HG03045 (cell line): ENCODE data around the gene TMEM229B.
"Not testable (repeated sequence)": the region's sequence is repeated elsewhere in the genome, so short reads cannot be mapped to it uniquely, and the experiment has no call there.

Experiments used
- ATAC-seq: cut with Tn5 transposase; IDR thresholded peaks from one replicate; pipeline ENCODE4 v1.9.1; 2021; ENCODE audit warnings: mild to moderate bottlenecking, moderate library complexity; ENCODE audit not compliant: unreplicated experiment

The TMEM229B gene

GRCh38 chr14:67459336-67459735, 29.2 kb downstream of the TMEM229B start:
- ATAC-seq = no peak

- no peak for ATAC-seq
Observed at GRCh38 chr14:67457782-67458181, 30.7 kb downstream of the TMEM229B start.

GRCh38 chr14:67456732-67457131, 31.8 kb downstream of the TMEM229B start:
- ATAC-seq = no peak

GRCh38 chr14:67453575-67454300, 34.8 kb downstream of the TMEM229B start:
- no peak for ATAC-seq

- not testable (repeated sequence) for ATAC-seq
Observed at GRCh38 chr14:67451667-67452066, 36.9 kb downstream of the TMEM229B start.

GRCh38 chr14:67449096-67449495, 39.4 kb downstream of the TMEM229B start:
- ATAC-seq = no peak

GRCh38 chr14:67447033-67447381, 41.5 kb downstream of the TMEM229B start:
- no peak for ATAC-seq

GRCh38 chr14:67446371-67447032, 42.0 kb downstream of the TMEM229B start:
- no peak for ATAC-seq

- no peak for ATAC-seq
Observed at GRCh38 chr14:67444395-67444794, 44.1 kb downstream of the TMEM229B start.

GRCh38 chr14:67442139-67442906, 46.2 kb downstream of the TMEM229B start:
- no peak for ATAC-seq

GRCh38 chr14:67441672-67442071, 46.8 kb downstream of the TMEM229B start:
- ATAC-seq = no peak

GRCh38 chr14:67441256-67441655, 47.3 kb downstream of the TMEM229B start:
- ATAC-seq = no peak

- no peak for ATAC-seq
Observed at GRCh38 chr14:67440513-67440912, 48.0 kb downstream of the TMEM229B start.

- no peak for ATAC-seq
Observed at GRCh38 chr14:67438969-67439368, 49.6 kb downstream of the TMEM229B start.

GRCh38 chr14:67436006-67436866, 52.3 kb downstream of the TMEM229B start:
- no peak for ATAC-seq

- no peak for ATAC-seq
Observed at GRCh38 chr14:67435603-67436002, 52.9 kb downstream of the TMEM229B start.

GRCh38 chr14:67432050-67432564, 56.4 kb downstream of the TMEM229B start:
- ATAC-seq = no peak

- no peak for ATAC-seq
Observed at GRCh38 chr14:67429510-67430205, 58.9 kb downstream of the TMEM229B start.

GRCh38 chr14:67428501-67429031, 60.0 kb downstream of the TMEM229B start:
- no peak for ATAC-seq
